ENCODE measurements around the gene FIGN.

FIGN gene

GRCh38 chr2:163564236-163564635, 171.6 kb downstream of the FIGN start:
- no peak for DNase-seq (ENCODE audit: low read depth, low spot score)

GRCh38 chr2:163563336-163563735, 172.5 kb downstream of the FIGN start:
- DNase-seq (ENCODE audit: low read depth, low spot score): no peak

- peak; percentile 39 for DNase-seq (ENCODE audit: low read depth, low spot score)
Observed at GRCh38 chr2:163558251-163559021, 177.4 kb downstream of the FIGN start.

- no peak for DNase-seq (ENCODE audit: low read depth, low spot score)
Observed at GRCh38 chr2:163556511-163556910, 179.3 kb downstream of the FIGN start.

- DNase-seq (ENCODE audit: low read depth, low spot score): no peak
Observed at GRCh38 chr2:163554864-163555263, 180.9 kb downstream of the FIGN start.

GRCh38 chr2:163553601-163554000, 182.2 kb downstream of the FIGN start:
- no peak for DNase-seq (ENCODE audit: low read depth, low spot score)

- no peak for DNase-seq (ENCODE audit: low read depth, low spot score)
Observed at GRCh38 chr2:163552758-163553157, 183.1 kb downstream of the FIGN start.

- DNase-seq (ENCODE audit: low read depth, low spot score): no peak
Observed at GRCh38 chr2:163551616-163552373, 184.0 kb downstream of the FIGN start.

GRCh38 chr2:163548970-163549369, 186.8 kb downstream of the FIGN start:
- no peak for DNase-seq (ENCODE audit: low read depth, low spot score)

Data from ELF-1 (cell line).